Measurements from ENCODE around the gene NFAT5.

- no peak for TF ChIP-seq CTCF (conservative IDR thresholded peaks at IDR 0.05; ENCODE audit: low read length)
- no peak for TF ChIP-seq EZH2phosphoT487 (IDR thresholded peaks at IDR 0.05; ENCODE audit: borderline replicate concordance, low read depth, low read length)
Measured at GRCh38 chr16:69607674-69608073, 41.9 kb downstream of the NFAT5 start.
